ENCODE results near the gene PSMD13.

PSMD13 gene

DNA sequence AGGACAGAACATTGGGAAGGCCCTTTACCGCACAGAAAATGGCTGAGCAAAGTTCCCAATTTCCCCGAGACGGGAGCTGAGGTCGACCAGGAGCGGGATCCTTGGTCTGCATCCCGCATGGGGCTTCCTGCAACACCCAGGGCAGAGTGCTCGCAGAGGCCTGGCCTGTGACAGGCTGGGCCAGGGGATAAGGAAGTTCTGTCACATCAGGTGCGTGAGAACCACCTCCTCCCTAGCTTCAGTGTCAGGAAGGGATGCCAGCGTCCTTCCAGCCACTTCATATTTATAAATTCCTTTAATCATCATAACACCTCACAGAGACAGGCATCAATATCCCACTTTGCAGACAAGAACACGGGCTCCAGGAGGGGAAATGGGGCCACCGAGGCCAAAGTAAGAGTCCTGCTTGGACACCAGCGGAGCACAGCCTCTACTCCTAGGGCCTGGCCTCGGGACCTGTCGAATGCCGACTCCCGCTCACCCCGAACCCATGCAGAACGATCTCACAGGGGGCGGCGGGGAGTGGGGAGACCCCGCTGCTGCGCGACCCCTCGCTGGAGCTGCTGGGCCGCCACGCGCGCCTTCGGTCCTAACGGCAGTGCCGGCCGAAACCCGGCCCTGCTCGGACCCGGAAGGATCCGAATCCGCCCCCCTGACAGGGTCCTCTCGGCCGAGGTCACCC lies 30.1 kb upstream of the PSMD13 start:
- peak in 1 of 2 experiments; percentile 63 for DNase-seq (ENCODE audit: low read depth in 1 of 2, low spot score in 1 of 2)
- peak overlapping the region; percentile 99 for H3K27ac ChIP-seq (replicated peaks)

DNA sequence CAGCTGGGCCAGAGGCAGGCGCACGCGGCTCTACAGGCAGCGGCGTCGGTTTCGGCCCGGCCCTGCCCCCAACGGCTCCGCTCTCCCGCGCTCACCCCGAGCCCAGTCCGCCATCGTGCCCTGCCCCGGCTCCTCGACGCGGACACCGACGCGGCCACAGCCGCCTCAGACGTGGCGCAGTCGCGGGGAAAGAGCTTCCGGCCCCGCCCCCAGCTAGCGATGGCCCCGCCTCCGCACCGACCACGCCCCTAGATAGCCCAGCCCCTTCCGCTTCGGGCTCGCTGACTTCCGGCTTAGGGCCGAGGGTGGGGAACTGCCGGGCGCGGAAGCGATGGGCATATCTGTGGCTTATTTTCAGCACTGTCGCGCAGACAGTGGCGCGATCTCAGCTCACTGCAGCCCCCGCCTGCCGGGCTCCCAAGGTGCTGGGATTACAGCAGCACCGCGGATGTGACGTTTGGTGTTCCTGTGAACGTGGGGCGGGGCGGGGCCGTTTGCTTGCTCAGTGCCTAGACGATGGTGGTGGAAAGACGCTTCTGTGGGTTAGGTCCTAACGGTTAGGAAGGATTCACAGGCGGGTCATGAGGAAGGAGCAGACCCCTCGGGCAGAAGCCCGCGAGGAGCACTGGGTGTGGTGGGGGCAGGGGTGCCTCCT lies 29.4 kb upstream of the PSMD13 start, which contains the start of the genes BET1L and RIC8A:
Gene BET1L (minus strand): TSS at position 192 of the 655 bp plus-strand sequence. CDS start 78 bp downstream, at position 114.
Gene RIC8A (plus strand): TSS at position 501 of the 655 bp plus-strand sequence. CDS start 1,147 bp downstream, outside the sequence.
- TF ChIP-seq POLR2AphosphoS5 (IDR thresholded peaks at IDR 0.05; ENCODE audit: low read depth) (peak; percentile 91), REST (IDR thresholded peaks at IDR 0.05; ENCODE audit: insufficient replicate concordance, low read depth) (no peak), GABPA (IDR thresholded peaks at IDR 0.05; ENCODE audit: low read depth) (peak; percentile 88), SPI1 (IDR thresholded peaks at IDR 0.05; ENCODE audit: borderline replicate concordance, low read depth) (peak; percentile 76; the same call in 1 of the 2 replicates)
- Histone ChIP-seq H3K27me3 (ENCODE audit: insufficient read depth, poor library complexity, severe bottlenecking) (no peaks in the 10 kb centered on the region), H3K27ac (replicated peaks) (peak within 1 kb of the TSS; percentile 99), H3K4me3 (replicated peaks; ENCODE audit: insufficient read depth, low read length) (peak within 1 kb of the TSS; percentile 88)
- peak; percentile 99 to 100 for DNase-seq (ENCODE audit: low read depth in 1 of 2, low spot score in 1 of 2)

More for the DNA sequence above, 30.1 kb upstream of the PSMD13 start:
- H3K27me3 ChIP-seq (ENCODE audit: insufficient read depth, poor library complexity, severe bottlenecking) = no peaks in the 10 kb centered on the region
- peak overlapping the region; percentile 88 for H3K4me3 ChIP-seq (replicated peaks; ENCODE audit: insufficient read depth, low read length)
- TF ChIP-seq POLR2AphosphoS5 (IDR thresholded peaks at IDR 0.05; ENCODE audit: low read depth) (no peak), GABPA (IDR thresholded peaks at IDR 0.05; ENCODE audit: low read depth) (no peak), SPI1 (IDR thresholded peaks at IDR 0.05; ENCODE audit: borderline replicate concordance, low read depth) (no peak), REST (IDR thresholded peaks at IDR 0.05; ENCODE audit: insufficient replicate concordance, low read depth) (no peak)
- TF ChIP-seq, protein P1, sequence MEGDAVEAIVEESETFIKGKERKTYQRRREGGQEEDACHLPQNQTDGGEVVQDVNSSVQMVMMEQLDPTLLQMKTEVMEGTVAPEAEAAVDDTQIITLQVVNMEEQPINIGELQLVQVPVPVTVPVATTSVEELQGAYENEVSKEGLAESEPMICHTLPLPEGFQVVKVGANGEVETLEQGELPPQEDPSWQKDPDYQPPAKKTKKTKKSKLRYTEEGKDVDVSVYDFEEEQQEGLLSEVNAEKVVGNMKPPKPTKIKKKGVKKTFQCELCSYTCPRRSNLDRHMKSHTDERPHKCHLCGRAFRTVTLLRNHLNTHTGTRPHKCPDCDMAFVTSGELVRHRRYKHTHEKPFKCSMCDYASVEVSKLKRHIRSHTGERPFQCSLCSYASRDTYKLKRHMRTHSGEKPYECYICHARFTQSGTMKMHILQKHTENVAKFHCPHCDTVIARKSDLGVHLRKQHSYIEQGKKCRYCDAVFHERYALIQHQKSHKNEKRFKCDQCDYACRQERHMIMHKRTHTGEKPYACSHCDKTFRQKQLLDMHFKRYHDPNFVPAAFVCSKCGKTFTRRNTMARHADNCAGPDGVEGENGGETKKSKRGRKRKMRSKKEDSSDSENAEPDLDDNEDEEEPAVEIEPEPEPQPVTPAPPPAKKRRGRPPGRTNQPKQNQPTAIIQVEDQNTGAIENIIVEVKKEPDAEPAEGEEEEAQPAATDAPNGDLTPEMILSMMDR (IDR thresholded peaks at IDR 0.05; ENCODE audit: insufficient read depth, low read length) = no peak

- H3K4me3 ChIP-seq (replicated peaks; ENCODE audit: insufficient read depth, low read length) = peak overlapping the region; percentile 86
- TF ChIP-seq GABPA (IDR thresholded peaks at IDR 0.05; ENCODE audit: low read depth) (no peak), SPI1 (IDR thresholded peaks at IDR 0.05; ENCODE audit: borderline replicate concordance, low read depth) (no peak)
- TF ChIP-seq, protein P1 (IDR thresholded peaks at IDR 0.05; ENCODE audit: insufficient read depth, low read length) = no peak
- DNase-seq (ENCODE audit: low read depth in 1 of 2, low spot score in 1 of 2) = peak in 1 of 2 experiments; percentile 39
- H3K27me3 ChIP-seq (ENCODE audit: insufficient read depth, poor library complexity, severe bottlenecking) = no peaks in the 10 kb centered on the region
- H3K27ac ChIP-seq (replicated peaks) = peak overlapping the region; percentile 99
Measured at GRCh38 chr11:207863-208180, 29.0 kb upstream of the PSMD13 start.

GRCh38 chr11:208181-208916 lies 28.4 kb upstream of the PSMD13 start:
- Histone ChIP-seq H3K4me3 (replicated peaks; ENCODE audit: insufficient read depth, low read length) (peak overlapping the region; percentile 86), H3K27me3 (ENCODE audit: insufficient read depth, poor library complexity, severe bottlenecking) (no peaks in the 10 kb centered on the region), H3K27ac (replicated peaks) (peak overlapping the region; percentile 99)
- peak; percentile 69 to 76 for DNase-seq (ENCODE audit: low read depth in 1 of 2, low spot score in 1 of 2)
- TF ChIP-seq POLR2AphosphoS5 (IDR thresholded peaks at IDR 0.05; ENCODE audit: low read depth) = peak; percentile 29
- TF ChIP-seq REST (IDR thresholded peaks at IDR 0.05; ENCODE audit: insufficient replicate concordance, low read depth) = peak; percentile 14
- TF ChIP-seq GABPA (IDR thresholded peaks at IDR 0.05; ENCODE audit: low read depth) = no peak
- TF ChIP-seq SPI1 (IDR thresholded peaks at IDR 0.05; ENCODE audit: borderline replicate concordance, low read depth) = peak; percentile 76; the same call in 1 of the 2 replicates
- TF ChIP-seq, protein P1 (IDR thresholded peaks at IDR 0.05; ENCODE audit: insufficient read depth, low read length) = no peak
